KOPT-K1 (cell line): ENCODE data around the gene TOM1L2.
"Not testable (repeated sequence)": the region's sequence is repeated elsewhere in the genome, so short reads cannot be mapped to it uniquely, and the experiment has no call there.

Experiments
- H3K27ac ChIP-seq: fragments of 200-600 bp; sonication (generic); 2 replicates; pipeline ENCODE4 v1.5.1; 2016; ENCODE audit warnings: antibody characterized with exemption, mild to moderate bottlenecking, low read depth, low read length; ENCODE audit not compliant: poor library complexity, severe bottlenecking
- H3K36me3 ChIP-seq: fragments of 200-600 bp; sonication (generic); 2 replicates; pipeline ENCODE4 v1.5.1; 2017; ENCODE audit warnings: antibody characterized with exemption, mild to moderate bottlenecking, low read length, moderate library complexity; ENCODE audit not compliant: insufficient read depth
- H3K9me3 ChIP-seq: fragments of 200-600 bp; sonication (generic); 2 replicates; pipeline ENCODE4 v1.5.1; 2017; ENCODE audit warnings: antibody characterized with exemption, low read length, mild to moderate bottlenecking; ENCODE audit not compliant: insufficient read depth, poor library complexity, severe bottlenecking

The TOM1L2 gene

GRCh38 chr17:17917394-17917793, 54.8 kb downstream of the TOM1L2 start:
- Histone ChIP-seq H3K36me3 (no peaks in the 10 kb centered on the region), H3K27ac (no peak overlapping the region), H3K9me3 (no peaks in the 10 kb centered on the region)

GRCh38 chr17:17915183-17915582, 57.0 kb downstream of the TOM1L2 start:
- no peaks in the 10 kb centered on the region for H3K36me3 ChIP-seq
- H3K27ac ChIP-seq = no peak overlapping the region
- no peaks in the 10 kb centered on the region for H3K9me3 ChIP-seq

GRCh38 chr17:17913695-17914332, 58.4 kb downstream of the TOM1L2 start:
- no peaks in the 10 kb centered on the region for H3K36me3 ChIP-seq
- H3K9me3 ChIP-seq = no peaks in the 10 kb centered on the region
- no peak overlapping the region for H3K27ac ChIP-seq

GRCh38 chr17:17912336-17912735, 59.9 kb downstream of the TOM1L2 start:
- H3K27ac ChIP-seq, H3K9me3 ChIP-seq, H3K36me3 ChIP-seq: not testable (repeated sequence)

GRCh38 chr17:17911001-17911613, 61.1 kb downstream of the TOM1L2 start:
- Histone ChIP-seq H3K9me3 (no peaks in the 10 kb centered on the region), H3K36me3 (no peaks in the 10 kb centered on the region), H3K27ac (no peak overlapping the region)

- Histone ChIP-seq H3K36me3 (no peaks in the 10 kb centered on the region), H3K27ac (no peak overlapping the region), H3K9me3 (no peaks in the 10 kb centered on the region)
Observed at GRCh38 chr17:17910060-17910459, 62.1 kb downstream of the TOM1L2 start.

GRCh38 chr17:17909078-17909477, 63.1 kb downstream of the TOM1L2 start:
- Histone ChIP-seq H3K27ac (no peak overlapping the region), H3K9me3 (no peaks in the 10 kb centered on the region), H3K36me3 (no peaks in the 10 kb centered on the region)

- Histone ChIP-seq H3K36me3 (no peaks in the 10 kb centered on the region), H3K9me3 (no peaks in the 10 kb centered on the region), H3K27ac (no peak overlapping the region)
Observed at GRCh38 chr17:17907469-17907868, 64.7 kb downstream of the TOM1L2 start.

- Histone ChIP-seq H3K36me3 (no peaks in the 10 kb centered on the region), H3K9me3 (no peaks in the 10 kb centered on the region), H3K27ac (no peak overlapping the region)
Observed at GRCh38 chr17:17906418-17907215, 65.6 kb downstream of the TOM1L2 start.

GRCh38 chr17:17905036-17905320, 67.2 kb downstream of the TOM1L2 start:
- Histone ChIP-seq H3K36me3 (no peaks in the 10 kb centered on the region), H3K9me3 (no peaks in the 10 kb centered on the region), H3K27ac (no peak overlapping the region)

GRCh38 chr17:17904166-17905035, 67.8 kb downstream of the TOM1L2 start:
- no peaks in the 10 kb centered on the region for H3K36me3 ChIP-seq
- no peaks in the 10 kb centered on the region for H3K9me3 ChIP-seq

GRCh38 chr17:17902877-17903276, 69.3 kb downstream of the TOM1L2 start:
- no peak overlapping the region for H3K27ac ChIP-seq
- H3K36me3 ChIP-seq = no peaks in the 10 kb centered on the region
- no peaks in the 10 kb centered on the region for H3K9me3 ChIP-seq

More at GRCh38 chr17:17904166-17905035, 67.8 kb downstream of the TOM1L2 start:
- no peak overlapping the region for H3K27ac ChIP-seq

- Histone ChIP-seq H3K9me3 (no peaks in the 10 kb centered on the region), H3K27ac (no peak overlapping the region), H3K36me3 (no peaks in the 10 kb centered on the region)
Observed at GRCh38 chr17:17902376-17902775, 69.8 kb downstream of the TOM1L2 start.

- Histone ChIP-seq H3K36me3 (no peaks in the 10 kb centered on the region), H3K27ac (no peak overlapping the region), H3K9me3 (no peaks in the 10 kb centered on the region)
Observed at GRCh38 chr17:17900615-17901520, 71.3 kb downstream of the TOM1L2 start.
